HepG2 (cell line): ENCODE results near the gene PPIP5K2. TPM values are rescaled to one million over a fixed set of nuclear protein-coding genes. Genes with fewer than 3 reads are reported as not detected.

ENCODE experiments used
- ARID2 ChIP-seq: sonication (generic); formaldehyde crosslinking; IDR thresholded peaks from 2 replicates; pipeline ENCODE4 v1.8.1; 2022; ENCODE audit warnings: mild to moderate bottlenecking, missing genetic modification reagents, borderline replicate concordance
- ATM ChIP-seq: fragments of 450-650 bp; IDR thresholded peaks from 2 replicates; pipeline ENCODE4 v1.7.1; 2017; ENCODE audit warnings: mild to moderate bottlenecking, borderline replicate concordance
- DZIP1 ChIP-seq: sonication (generic); formaldehyde crosslinking; IDR thresholded peaks from 2 replicates; pipeline ENCODE4 v1.5.0; 2020; ENCODE audit warnings: mild to moderate bottlenecking, missing genetic modification reagents
- EZH2 ChIP-seq: conservative IDR thresholded peaks from 2 replicates; pipeline ENCODE4 v1.6.1; 2012; ENCODE audit warnings: mild to moderate bottlenecking, low read depth, low read length, moderate library complexity
- FOXO1 ChIP-seq: sonication (generic); formaldehyde crosslinking; IDR thresholded peaks from 2 replicates; pipeline ENCODE4 v1.4.0; 2020; ENCODE audit warnings: missing genetic modification reagents
- FOXP4 ChIP-seq: sonication (generic); formaldehyde crosslinking; IDR thresholded peaks from 2 replicates; pipeline ENCODE4 v1.4.0; 2020; ENCODE audit warnings: missing genetic modification reagents
- GFI1 ChIP-seq: sonication (generic); formaldehyde crosslinking; IDR thresholded peaks from 2 replicates; pipeline ENCODE4 v1.5.0; 2020; ENCODE audit warnings: missing genetic modification reagents, mild to moderate bottlenecking, borderline replicate concordance
- GPN1 ChIP-seq: sonication (generic); formaldehyde crosslinking; IDR thresholded peaks from 2 replicates; pipeline ENCODE4 v1.5.1; 2020; ENCODE audit warnings: missing genetic modification reagents, borderline replicate concordance
- HNF4A ChIP-seq: sonication (generic); formaldehyde crosslinking; IDR thresholded peaks from 2 replicates; pipeline ENCODE4 v1.4.0; 2020; ENCODE audit warnings: missing genetic modification reagents
- IKZF4 ChIP-seq: sonication (generic); formaldehyde crosslinking; IDR thresholded peaks from 2 replicates; pipeline ENCODE4 v1.5.1; 2020; ENCODE audit warnings: borderline replicate concordance, mild to moderate bottlenecking, low read depth, missing genetic modification reagents; ENCODE audit errors: not compliant biosample characterization
- SP4 ChIP-seq: sonication (generic); formaldehyde crosslinking; IDR thresholded peaks from 2 replicates; pipeline ENCODE4 v1.8.1; 2023; ENCODE audit warnings: mild to moderate bottlenecking, missing genetic modification reagents
- TARDBP ChIP-seq: sonication (generic); formaldehyde crosslinking; IDR thresholded peaks from 2 replicates; pipeline ENCODE4 v1.8.0; 2022; ENCODE audit warnings: mild to moderate bottlenecking, missing genetic modification reagents
- TRAFD1 ChIP-seq: sonication (generic); formaldehyde crosslinking; IDR thresholded peaks from 2 replicates; pipeline ENCODE4 v1.5.1; 2020; ENCODE audit warnings: missing genetic modification reagents, mild to moderate bottlenecking, borderline replicate concordance
- ZGPAT ChIP-seq: IDR thresholded peaks from 2 replicates; pipeline ENCODE4 v1.6.1; 2016; ENCODE audit warnings: mild to moderate bottlenecking
- ZMYM4 ChIP-seq: sonication (generic); formaldehyde crosslinking; IDR thresholded peaks from 2 replicates; pipeline ENCODE4 v1.8.1; 2023; ENCODE audit warnings: mild to moderate bottlenecking, missing genetic modification reagents
- ZNF101 ChIP-seq: sonication (generic); formaldehyde crosslinking; IDR thresholded peaks from 2 replicates; pipeline ENCODE4 v1.4.0; 2020; ENCODE audit warnings: mild to moderate bottlenecking, low read depth, missing genetic modification reagents, borderline replicate concordance
- ZNF451 ChIP-seq: sonication (generic); formaldehyde crosslinking; IDR thresholded peaks from 2 replicates; pipeline ENCODE4 v1.5.0; 2020; ENCODE audit warnings: mild to moderate bottlenecking, missing genetic modification reagents
- ZNF512 ChIP-seq: sonication (generic); formaldehyde crosslinking; IDR thresholded peaks from 2 replicates; pipeline ENCODE4 v1.4.0; 2020; ENCODE audit warnings: mild to moderate bottlenecking, missing genetic modification reagents
- ZSCAN25 ChIP-seq: sonication (generic); formaldehyde crosslinking; IDR thresholded peaks from 2 replicates; pipeline ENCODE4 v1.8.0; 2022; ENCODE audit warnings: mild to moderate bottlenecking, missing genetic modification reagents
- polyA plus RNA-seq, 8 experiments: library from polyadenylated mRNA; depleted of rRNA in 3 of 8; stranded (reverse) in 7 of 8; unstranded in 1 of 8; fragments of >200 nt; fragmentation: Illumina TruSeq in 4 of 8; extraction: Trizol in 4 of 8; gene quantifications; 2 replicates each; pipeline versions ENCODE4 v1.2.1 to v1.2.3, GENCODE V29; 2011 to 2016; ENCODE audit warnings: low read depth in 4 of 8, missing spikeins in 1 of 8, mixed read lengths in 1 of 8; ENCODE audit not compliant: insufficient read depth in 1 of 8
- total RNA-seq, 5 experiments: library from RNA; depleted of rRNA; stranded (reverse); fragments of >200 nt; fragmentation: Illumina TruSeq; extraction: Trizol; gene quantifications; 2 replicates each; pipeline ENCODE4 v1.2.3, GENCODE V29; 2016; ENCODE audit warnings: low read depth in 1 of 5

PPIP5K2 gene
- total and polyA plus RNA-seq, 2 of the 13 experiments (the other 11 are each of a cell fraction or from before 2014, with no cell fraction given), result 19.7 to 45.6 TPM

- TF ChIP-seq SP4, result peak; percentile 73; the same call in 1 of the 2 replicates
- TF ChIP-seq EZH2, result no peak
- TF ChIP-seq ARID2 (CRISPR knock-in tag), result peak; percentile 72; the same call in 1 of the 2 replicates
- peak; percentile 68 for TF ChIP-seq IKZF4
- no peak for TF ChIP-seq ZNF101
- TF ChIP-seq ZNF512 (CRISPR knock-in tag), result no peak
- peak; percentile 98 for TF ChIP-seq TARDBP (CRISPR knock-in tag)
- no peak for TF ChIP-seq FOXO1 (CRISPR knock-in tag)
- TF ChIP-seq TRAFD1 (CRISPR knock-in tag), result no peak
- 0 out of 2 replicates have a peak, but pooled peaks have one; percentile 63 for TF ChIP-seq GFI1 (CRISPR knock-in tag)
- TF ChIP-seq FOXP4, result peak; percentile 78
- peak; percentile 93 for TF ChIP-seq ZGPAT
- peak; percentile 83 for TF ChIP-seq HNF4A (CRISPR knock-in tag)
- no peak for TF ChIP-seq ATM
- peak; percentile 88 for TF ChIP-seq ZSCAN25 (CRISPR knock-in tag)
- peak; percentile 99 for TF ChIP-seq ZMYM4 (CRISPR knock-in tag)
- TF ChIP-seq DZIP1 (CRISPR knock-in tag), result no peak
- no peak for TF ChIP-seq GPN1 (CRISPR knock-in tag)
- 0 out of 2 replicates have a peak, but pooled peaks have one; percentile 39 for TF ChIP-seq ZNF451 (CRISPR knock-in tag)
Measured at GRCh38 chr5:103119765-103120606, at the start of gene PPIP5K2, which contains the start of gene GIN1 (continued).
